Upper lobe of left lung (tissue), 6 donors: ENCODE measurements around the gene IRX2. TPM values are rescaled to one million over a fixed set of nuclear protein-coding genes. Genes with fewer than 3 reads are reported as not detected.

ENCODE experiments used
- ATAC-seq, 2 donors: fragments of 200-7000 bp; cut with Tn5 transposase; one replicate each; pipeline ENCODE4 v1.9.1; 2022; ENCODE audit warnings: mild to moderate bottlenecking in 2 of 2, moderate library complexity in 2 of 2; ENCODE audit not compliant: low FRiP score in 2 of 2
- DNase-seq, 2 donors: peaks; one replicate each; pipeline ENCODE4 v3.0.0-alpha.2; 2019 to 2020
- H3K27ac ChIP-seq, 4 donors: fragments of 200-600 bp; sonication (generic); one replicate each; pipeline ENCODE4 v1.5.1; 2016 to 2019
- H3K27me3 ChIP-seq, 4 donors: fragments of 200-600 bp; sonication (generic); one replicate each; pipeline ENCODE4 v1.5.1; 2017 to 2019
- H3K36me3 ChIP-seq, 4 donors: fragments of 200-600 bp; sonication (generic); one replicate each; pipeline ENCODE4 v1.5.1; 2016 to 2019
- H3K4me1 ChIP-seq, 4 donors: fragments of 200-600 bp; sonication (generic); one replicate each; pipeline ENCODE4 v1.5.1; 2018 to 2019
- H3K4me3 ChIP-seq, 4 donors: fragments of 200-600 bp; sonication (generic); one replicate each; pipeline ENCODE4 v1.5.1; 2017 to 2019; ENCODE audit warnings: mild to moderate bottlenecking in 2 of 4, moderate library complexity in 1 of 4
- H3K9me3 ChIP-seq, 4 donors: fragments of 200-600 bp; sonication (generic); one replicate each; pipeline ENCODE4 v1.5.1; 2018 to 2019
- EP300 ChIP-seq, 4 donors: sonication (generic); formaldehyde crosslinking; IDR thresholded peaks; one replicate each; pipeline ENCODE4 v1.5.1; 2017; ENCODE audit warnings: antibody characterized with exemption in 4 of 4, control low read depth in 2 of 4
- POLR2A ChIP-seq, 4 donors: fragments of 450-650 bp; IDR thresholded peaks; one replicate each; pipeline ENCODE4 v1.5.1; 2016 to 2017; ENCODE audit warnings: antibody characterized with exemption in 4 of 4, mild to moderate bottlenecking in 2 of 4
- POLR2AphosphoS5 ChIP-seq, 2 donors: sonication (generic); formaldehyde crosslinking; IDR thresholded peaks; one replicate each; pipeline ENCODE4 v1.5.1; 2017; ENCODE audit warnings: antibody characterized with exemption in 2 of 2
- WGBS, 2 donors: methylation state at CpG; one replicate each; pipeline ENCODE4 v1.1.5; 2017 to 2018; 5-methylcytosine and 5-hydroxymethylcytosine counted together
- total RNA-seq, 6 donors: library from RNA; depleted of rRNA in 4 of 6; stranded (reverse); fragments of >200 nt in 4 of 6; gene quantifications; one replicate each; pipeline versions ENCODE4 v1.1.0 to v1.2.1, GENCODE V29; 2016 to 2021
- TF ChIP-seq, protein P1 (sequence below), 6 experiments: fragments of 450-650 bp in 4 of 6; fragments of 200-600 bp in 2 of 6; sonication (generic) in 2 of 6; IDR thresholded peaks; one replicate each; pipeline ENCODE4 v1.5.1; 2016 to 2019; ENCODE audit warnings: antibody characterized with exemption in 6 of 6
- donor health status: DM: no; HTN: no; CAD: no; lungs with moderate emphysema.
- donor health status: DM: no; HTN: yes; CAD: no; lungs with severe emphysema.

The IRX2 gene
- total RNA-seq, 6 donors from 2014 or later, result 53.2 to 131 (median 106) TPM

DNA sequence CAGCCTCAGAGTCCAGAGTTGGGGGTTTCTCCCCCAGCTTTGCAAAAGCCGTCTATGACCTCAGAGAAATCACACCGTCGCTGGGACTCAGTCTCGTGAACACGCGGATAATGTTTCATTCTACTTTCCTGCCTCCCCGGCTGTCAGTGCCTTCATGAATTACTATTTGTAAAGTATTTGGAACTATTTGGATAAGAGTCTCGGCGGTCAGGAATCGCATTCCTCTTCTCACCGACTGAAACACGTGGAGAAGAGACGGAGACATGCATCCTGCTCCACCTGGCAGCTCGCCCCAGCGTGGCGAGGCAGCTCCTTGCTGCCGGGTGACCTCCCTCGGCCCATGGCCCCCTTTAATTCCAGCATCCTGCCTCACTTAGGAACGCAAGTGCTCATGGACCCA lies 23.9 kb downstream of the IRX2 start:
- no peaks in the 10 kb centered on the region for H3K36me3 ChIP-seq
- no peaks in the 10 kb centered on the region for H3K27me3 ChIP-seq
- ATAC-seq (no peak), DNase-seq (peak in 1 of 2 donors; percentile 56)
- WGBS, 2 donors, result 42 to 46% methylated on average over 19 of the region's 19 CpGs
- no peak overlapping the region for H3K27ac ChIP-seq
- TF ChIP-seq, protein P1, sequence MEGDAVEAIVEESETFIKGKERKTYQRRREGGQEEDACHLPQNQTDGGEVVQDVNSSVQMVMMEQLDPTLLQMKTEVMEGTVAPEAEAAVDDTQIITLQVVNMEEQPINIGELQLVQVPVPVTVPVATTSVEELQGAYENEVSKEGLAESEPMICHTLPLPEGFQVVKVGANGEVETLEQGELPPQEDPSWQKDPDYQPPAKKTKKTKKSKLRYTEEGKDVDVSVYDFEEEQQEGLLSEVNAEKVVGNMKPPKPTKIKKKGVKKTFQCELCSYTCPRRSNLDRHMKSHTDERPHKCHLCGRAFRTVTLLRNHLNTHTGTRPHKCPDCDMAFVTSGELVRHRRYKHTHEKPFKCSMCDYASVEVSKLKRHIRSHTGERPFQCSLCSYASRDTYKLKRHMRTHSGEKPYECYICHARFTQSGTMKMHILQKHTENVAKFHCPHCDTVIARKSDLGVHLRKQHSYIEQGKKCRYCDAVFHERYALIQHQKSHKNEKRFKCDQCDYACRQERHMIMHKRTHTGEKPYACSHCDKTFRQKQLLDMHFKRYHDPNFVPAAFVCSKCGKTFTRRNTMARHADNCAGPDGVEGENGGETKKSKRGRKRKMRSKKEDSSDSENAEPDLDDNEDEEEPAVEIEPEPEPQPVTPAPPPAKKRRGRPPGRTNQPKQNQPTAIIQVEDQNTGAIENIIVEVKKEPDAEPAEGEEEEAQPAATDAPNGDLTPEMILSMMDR (IDR thresholded peaks at IDR 0.05), result no peak
- TF ChIP-seq POLR2AphosphoS5 (IDR thresholded peaks at IDR 0.05) (no peak), EP300 (IDR thresholded peaks at IDR 0.05) (no peak), POLR2A (IDR thresholded peaks at IDR 0.05) (no peak)
- no peaks in the 10 kb centered on the region for H3K4me1 ChIP-seq
- H3K4me3 ChIP-seq, result no peak overlapping the region
- H3K9me3 ChIP-seq, result no peaks in the 10 kb centered on the region

DNA sequence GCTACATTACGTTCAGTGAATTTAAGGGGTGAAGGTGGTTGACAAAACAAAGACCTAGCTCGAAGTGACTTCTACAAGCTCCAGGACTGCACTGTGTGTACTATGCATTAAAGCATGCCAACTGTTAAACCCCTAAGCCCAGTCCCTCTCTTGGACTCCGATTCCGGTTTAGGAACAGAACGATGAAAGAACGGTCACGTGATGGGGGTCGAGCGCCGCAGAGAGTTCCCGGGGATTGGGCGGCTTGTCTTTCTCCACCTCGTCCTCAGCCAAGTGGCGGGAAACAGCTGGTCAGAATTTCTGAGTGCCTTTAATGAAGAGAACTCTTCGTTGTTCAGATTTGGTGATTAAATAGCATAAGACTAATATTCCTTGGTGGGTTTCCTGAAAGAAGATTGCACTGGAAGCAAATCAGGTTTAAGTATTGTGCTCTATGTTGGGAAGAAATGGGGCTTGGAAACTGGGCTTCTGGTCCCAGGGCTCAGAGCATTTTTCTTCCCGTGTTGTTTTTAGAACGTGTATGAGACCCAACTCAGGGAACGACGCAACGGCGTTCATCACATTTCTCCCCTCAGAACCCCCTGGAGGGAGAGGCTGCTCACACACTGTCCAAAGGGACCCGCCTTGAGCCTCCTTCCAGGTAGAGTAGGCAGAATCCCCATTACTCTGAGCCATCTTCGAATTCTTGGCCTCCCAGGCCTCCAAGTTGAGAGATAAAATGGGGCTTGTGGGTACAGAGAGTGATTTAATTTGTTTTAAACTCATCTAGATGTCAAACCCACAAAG lies 25.3 kb downstream of the IRX2 start:
- H3K36me3 ChIP-seq, result no peaks in the 10 kb centered on the region
- DNase-seq, result no peak
- H3K4me1 ChIP-seq, result no peaks in the 10 kb centered on the region
- WGBS, 2 donors, result 90% methylated on average over 23 of the region's 23 CpGs
- H3K4me3 ChIP-seq, result no peak overlapping the region
- TF ChIP-seq POLR2A (IDR thresholded peaks at IDR 0.05) (no peak), POLR2AphosphoS5 (IDR thresholded peaks at IDR 0.05) (no peak), EP300 (IDR thresholded peaks at IDR 0.05) (no peak)
- TF ChIP-seq, protein P1 (IDR thresholded peaks at IDR 0.05), result no peak
- no peaks in the 10 kb centered on the region for H3K27me3 ChIP-seq
- no peaks in the 10 kb centered on the region for H3K9me3 ChIP-seq
- H3K27ac ChIP-seq, result no peak overlapping the region
- ATAC-seq, result no peak

DNA sequence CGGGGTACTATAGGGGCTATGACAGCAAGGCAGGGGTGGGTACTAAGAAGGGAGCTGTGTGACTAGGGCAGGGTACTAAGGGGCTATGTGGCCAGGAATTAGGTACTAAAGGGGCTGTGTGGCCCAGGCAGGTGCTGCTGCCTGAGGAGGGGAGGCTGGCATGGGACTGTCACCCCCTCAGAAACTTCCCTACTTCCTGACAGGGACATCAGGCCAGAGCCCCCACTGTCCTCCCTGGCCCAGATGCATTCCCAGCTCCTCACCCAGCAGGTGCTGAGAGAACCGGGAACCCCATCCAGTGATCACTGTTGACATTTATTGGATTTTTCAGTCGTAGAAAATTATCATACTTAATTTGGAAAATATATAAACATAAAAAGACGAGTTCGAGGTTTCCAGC lies 26.6 kb downstream of the IRX2 start:
- ATAC-seq (no peak), DNase-seq (no peak)
- no peaks in the 10 kb centered on the region for H3K27me3 ChIP-seq
- H3K27ac ChIP-seq, result no peak overlapping the region
- no peak overlapping the region for H3K4me3 ChIP-seq
- WGBS, 2 donors, result 84 to 88% methylated on average over 5 of the region's 5 CpGs
- H3K36me3 ChIP-seq, result no peaks in the 10 kb centered on the region
- TF ChIP-seq, protein P1 (IDR thresholded peaks at IDR 0.05), result no peak
- TF ChIP-seq POLR2AphosphoS5 (IDR thresholded peaks at IDR 0.05) (no peak), POLR2A (IDR thresholded peaks at IDR 0.05) (no peak), EP300 (IDR thresholded peaks at IDR 0.05) (no peak)
- no peaks in the 10 kb centered on the region for H3K4me1 ChIP-seq
- H3K9me3 ChIP-seq, result no peaks in the 10 kb centered on the region

DNA sequence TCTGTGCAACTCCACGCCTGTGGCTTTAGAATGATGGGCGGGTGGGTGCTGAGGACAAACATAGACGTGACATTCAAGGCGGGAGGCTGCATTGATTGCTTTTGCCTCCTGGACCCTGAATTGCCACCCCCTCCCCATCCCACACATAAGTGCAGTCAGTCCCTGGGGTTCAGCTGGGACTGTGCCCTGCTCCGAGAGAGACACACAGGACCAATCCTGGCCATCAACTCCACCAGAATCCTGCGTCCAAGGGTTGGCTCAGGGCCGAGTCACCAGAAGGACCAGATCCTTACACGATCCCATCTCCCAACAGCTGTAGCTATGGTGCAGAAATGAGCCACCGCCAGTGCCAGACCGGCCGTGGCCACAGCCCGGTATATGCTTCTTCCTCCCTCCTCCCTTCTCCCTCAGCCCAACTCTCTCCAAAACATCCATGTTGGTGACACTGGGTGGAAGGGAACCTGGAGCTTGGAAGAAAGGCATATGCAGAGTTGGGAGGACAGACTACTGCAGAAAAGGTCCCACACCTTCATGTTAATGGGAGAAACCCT lies 27.4 kb downstream of the IRX2 start:
- H3K36me3 ChIP-seq, result no peaks in the 10 kb centered on the region
- ATAC-seq, result no peak
- H3K27ac ChIP-seq, result no peak overlapping the region
- WGBS, 2 donors, result 92 to 94% methylated on average over 11 of the region's 12 CpGs
- no peak for DNase-seq
- no peaks in the 10 kb centered on the region for H3K4me1 ChIP-seq
- no peak overlapping the region for H3K4me3 ChIP-seq
- H3K27me3 ChIP-seq, result no peaks in the 10 kb centered on the region
- TF ChIP-seq POLR2A (IDR thresholded peaks at IDR 0.05), result no peak
- TF ChIP-seq, protein P1 (IDR thresholded peaks at IDR 0.05), result no peak
- no peak for TF ChIP-seq POLR2AphosphoS5 (IDR thresholded peaks at IDR 0.05)
- no peaks in the 10 kb centered on the region for H3K9me3 ChIP-seq

DNA sequence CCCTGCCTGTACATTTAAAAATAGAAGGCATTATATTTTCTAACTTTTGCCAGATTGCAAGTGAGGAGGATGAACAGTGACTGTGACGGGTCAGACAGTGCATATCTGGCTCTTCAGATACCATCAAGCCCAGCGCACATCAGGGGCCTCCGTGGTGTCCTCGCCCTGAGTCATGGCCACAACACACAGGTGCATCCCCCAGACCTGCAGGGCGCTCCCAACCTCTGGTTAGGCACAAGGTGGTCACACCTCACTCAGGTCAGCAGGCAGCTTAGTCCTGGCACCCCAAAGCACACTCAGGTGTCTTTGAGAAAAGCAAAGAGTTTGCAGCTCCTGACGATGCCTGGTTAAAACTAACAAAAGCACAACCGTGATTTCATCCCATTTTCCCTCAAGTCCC lies 28.6 kb downstream of the IRX2 start:
- TF ChIP-seq EP300 (IDR thresholded peaks at IDR 0.05) (no peak), POLR2A (IDR thresholded peaks at IDR 0.05) (no peak), POLR2AphosphoS5 (IDR thresholded peaks at IDR 0.05) (no peak)
- Histone ChIP-seq H3K27ac (no peak overlapping the region), H3K4me3 (no peak overlapping the region), H3K36me3 (no peaks in the 10 kb centered on the region), H3K27me3 (no peaks in the 10 kb centered on the region), H3K9me3 (no peaks in the 10 kb centered on the region), H3K4me1 (no peaks in the 10 kb centered on the region)
- DNase-seq, result no peak
- 79 to 89% methylated on average over 6 to 7 of the region's 7 CpGs for WGBS, 2 donors
- no peak for ATAC-seq
